Uterus (tissue), 4 donors: ENCODE measurements around the gene PTGER2. TPM values are rescaled to one million over a fixed set of nuclear protein-coding genes. Genes with fewer than 3 reads are reported as not detected.

Source experiments
- DNase-seq, 2 donors: peaks; one replicate each; pipeline ENCODE4 v3.0.0-alpha.2; 2019 to 2020
- H3K27ac ChIP-seq, 2 donors: fragments of 200-600 bp; sonication (generic); 1 replicate in 1 of 2; 2 replicates in 1 of 2; pipeline ENCODE4 v1.5.1; 2016 to 2018
- H3K27me3 ChIP-seq, 2 donors: fragments of 200-600 bp; sonication (generic); one replicate each; pipeline ENCODE4 v1.5.1; 2018 to 2019; ENCODE audit warnings: control low read depth in 1 of 2
- H3K36me3 ChIP-seq, 2 donors: fragments of 200-600 bp; sonication (generic); one replicate each; pipeline ENCODE4 v1.5.1; 2019; ENCODE audit warnings: control low read depth in 1 of 2
- H3K4me1 ChIP-seq, 2 donors: fragments of 200-600 bp; sonication (generic); one replicate each; pipeline ENCODE4 v1.5.1; 2018 to 2019; ENCODE audit warnings: control low read depth in 1 of 2
- H3K4me3 ChIP-seq, 2 donors: fragments of 200-600 bp; sonication (generic); 1 replicate in 1 of 2; 2 replicates in 1 of 2; pipeline ENCODE4 v1.5.1; 2018 to 2019; ENCODE audit warnings: mild to moderate bottlenecking in 1 of 2
- H3K9me3 ChIP-seq, 2 donors: fragments of 200-600 bp; sonication (generic); one replicate each; pipeline ENCODE4 v1.5.1; 2019; ENCODE audit warnings: control low read depth in 1 of 2
- CTCF ChIP-seq, 4 experiments: fragments of 200-600 bp in 2 of 4; fragments of 450-650 bp in 2 of 4; sonication (generic) in 2 of 4; IDR thresholded peaks; one replicate each; pipeline ENCODE4 v1.5.1; 2016 to 2019; ENCODE audit warnings: antibody characterized with exemption in 4 of 4, mild to moderate bottlenecking in 2 of 4, moderate library complexity in 1 of 4
- POLR2A ChIP-seq, 2 donors: fragments of 450-650 bp; IDR thresholded peaks; one replicate each; pipeline ENCODE4 v1.6.1; 2016; ENCODE audit warnings: antibody characterized with exemption in 2 of 2, mild to moderate bottlenecking in 1 of 2, moderate library complexity in 1 of 2
- intact Hi-C: fragments of 100-400 bp; cut with DNase I; formaldehyde crosslinking; loops from one replicate; pipeline ENCODE4 v1.15.1; 2023; ENCODE audit warnings: low total_unique reads
- total RNA-seq, 4 donors: library from RNA; depleted of rRNA in 3 of 4; stranded (reverse); fragments of >200 nt in 3 of 4; gene quantifications; one replicate each; pipeline versions ENCODE4 v1.1.0 to v1.2.4, GENCODE V29; 2014 to 2023
- donor health status: DM: yes; HTN: yes; CAD: no.

The PTGER2 gene
- total RNA-seq, 4 donors from 2014 or later = 1.5 to 7.1 (median 4.7) TPM

GRCh38 chr14:52318826-52319645 lies 4.9 kb downstream of the PTGER2 start:
- H3K27ac ChIP-seq = no peak overlapping the region
- intact Hi-C loops = no loop called here

GRCh38 chr14:52319919-52320318 lies 5.8 kb downstream of the PTGER2 start:
- intact Hi-C loops = no loop called here
- no peak overlapping the region for H3K27ac ChIP-seq
- DNase-seq = no peak

More at GRCh38 chr14:52318826-52319645, 4.9 kb downstream of the PTGER2 start:
- Histone ChIP-seq H3K9me3 (no peaks in the 10 kb centered on the region), H3K36me3 (no peaks in the 10 kb centered on the region), H3K4me3 (no peak overlapping the region), H3K4me1 (no peaks in the 10 kb centered on the region), H3K27me3 (no peaks in the 10 kb centered on the region)
- TF ChIP-seq POLR2A (IDR thresholded peaks at IDR 0.05) (no peak), CTCF (IDR thresholded peaks at IDR 0.05) (no peak)
- no peak for DNase-seq

GRCh38 chr14:52325126-52325525 lies 11.0 kb downstream of the PTGER2 start:
- DNase-seq = no peak
- no peaks in the 10 kb centered on the region for H3K27me3 ChIP-seq
- no peak overlapping the region for H3K4me3 ChIP-seq
- TF ChIP-seq CTCF (IDR thresholded peaks at IDR 0.05) (no peak), POLR2A (IDR thresholded peaks at IDR 0.05) (no peak)
- intact Hi-C loops = no loop called here
- H3K36me3 ChIP-seq = no peaks in the 10 kb centered on the region
- H3K27ac ChIP-seq = no peak overlapping the region
- no peaks in the 10 kb centered on the region for H3K4me1 ChIP-seq
- H3K9me3 ChIP-seq = no peaks in the 10 kb centered on the region

More at GRCh38 chr14:52319919-52320318, 5.8 kb downstream of the PTGER2 start:
- Histone ChIP-seq H3K27me3 (no peaks in the 10 kb centered on the region), H3K4me3 (no peak overlapping the region), H3K9me3 (no peaks in the 10 kb centered on the region), H3K4me1 (no peaks in the 10 kb centered on the region), H3K36me3 (no peaks in the 10 kb centered on the region)
- TF ChIP-seq POLR2A (IDR thresholded peaks at IDR 0.05) (no peak), CTCF (IDR thresholded peaks at IDR 0.05) (no peak)

GRCh38 chr14:52325630-52326029 lies 11.5 kb downstream of the PTGER2 start:
- no peak for DNase-seq
- H3K4me3 ChIP-seq = no peak overlapping the region
- no peaks in the 10 kb centered on the region for H3K9me3 ChIP-seq
- H3K27me3 ChIP-seq = no peaks in the 10 kb centered on the region
- no peak overlapping the region for H3K27ac ChIP-seq
- no peaks in the 10 kb centered on the region for H3K36me3 ChIP-seq
- H3K4me1 ChIP-seq = no peaks in the 10 kb centered on the region
- intact Hi-C loops = no loop called here
- TF ChIP-seq CTCF (IDR thresholded peaks at IDR 0.05) (no peak), POLR2A (IDR thresholded peaks at IDR 0.05) (no peak)

GRCh38 chr14:52327374-52328226 lies 13.5 kb downstream of the PTGER2 start:
- no peak overlapping the region for H3K4me3 ChIP-seq
- peaks cover 0 to 2% of the 10 kb centered on the region in 2 donors for H3K4me1 ChIP-seq
- TF ChIP-seq POLR2A (IDR thresholded peaks at IDR 0.05) (no peak), CTCF (IDR thresholded peaks at IDR 0.05) (no peak)
- intact Hi-C loops = no loop called here
- no peaks in the 10 kb centered on the region for H3K36me3 ChIP-seq
- DNase-seq = no peak
- no peak overlapping the region for H3K27ac ChIP-seq
- no peaks in the 10 kb centered on the region for H3K9me3 ChIP-seq
- H3K27me3 ChIP-seq = no peaks in the 10 kb centered on the region
